Kidney (tissue), 14 donors: Measurements from ENCODE around the gene PGF. TPM values are rescaled to one million over a fixed set of nuclear protein-coding genes. Genes with fewer than 3 reads are reported as not detected.

Experiments
- DNase-seq, 5 donors: peaks; one replicate each; pipeline ENCODE4 v3.0.0-alpha.2; 2013 to 2020
- FAIRE-seq: peaks from 2 replicates; lab custom pipeline; 2012; peaks lifted over from hg19 to GRCh38; lab: Jason Lieb, UNC
- H3K27ac ChIP-seq, 2 donors: one replicate each; pipeline ENCODE4 v1.7.0; 2013; ENCODE audit warnings: low read depth in 2 of 2, low read length in 2 of 2, inconsistent platforms in 1 of 2
- H3K27me3 ChIP-seq: one replicate; pipeline ENCODE4 v1.7.1; 2013; ENCODE audit warnings: low read length, inconsistent platforms; ENCODE audit not compliant: control insufficient read depth, insufficient read depth
- H3K36me3 ChIP-seq, 3 donors: one replicate each; pipeline versions ENCODE4 v1.7.0 to v1.7.1; 2013; ENCODE audit warnings: low read length in 3 of 3, control low read depth in 1 of 3, inconsistent platforms in 1 of 3; ENCODE audit not compliant: insufficient read depth in 3 of 3, control insufficient read depth in 2 of 3
- H3K4me1 ChIP-seq, 3 donors: one replicate each; pipeline versions ENCODE4 v1.7.0 to v1.7.1; 2013; ENCODE audit warnings: low read length in 3 of 3, inconsistent platforms in 1 of 3, low read depth in 1 of 3; ENCODE audit not compliant: control insufficient read depth in 2 of 3, insufficient read depth in 2 of 3
- H3K4me3 ChIP-seq, 3 donors: one replicate each; pipeline versions ENCODE4 v1.7.0 to v1.8.1; 2013; ENCODE audit warnings: low read length in 3 of 3, control low read depth in 1 of 3, inconsistent platforms in 1 of 3
- H3K9ac ChIP-seq, 3 donors: one replicate each; pipeline versions ENCODE4 v1.7.0 to v1.7.1; 2013; ENCODE audit warnings: low read length in 3 of 3, control low read depth in 1 of 3, inconsistent platforms in 1 of 3
- H3K9me3 ChIP-seq, 3 donors: one replicate each; pipeline versions ENCODE4 v1.7.0 to v1.7.1; 2013; ENCODE audit warnings: low read length in 3 of 3, control low read depth in 1 of 3, inconsistent platforms in 1 of 3; ENCODE audit not compliant: control insufficient read depth in 2 of 3, insufficient read depth in 1 of 3
- intact Hi-C: fragments of 100-400 bp; cut with DNase I; formaldehyde crosslinking; loops from one replicate; pipeline ENCODE4 v1.11.1; 2022
- polyA plus RNA-seq: library from polyadenylated mRNA; stranded (reverse); fragments of 350-450 nt; fragmentation: Illumina TruSeq; extraction: RNeasy Lipid Tissue Mini Kit (QIAGEN cat#74804); gene quantifications from one replicate; pipeline ENCODE4 v1.2.3, GENCODE V29; 2014; ENCODE audit warnings: low read depth, low replicate concordance; ENCODE audit not compliant: insufficient read depth
- total RNA-seq: library from RNA; stranded (reverse); fragmentation: NEBNext Ultra II Directional; extraction: Animal tissue kit (Norgen Biotek cat#: 25700); gene quantifications from one replicate; pipeline ENCODE4 v1.2.1, GENCODE V29; 2021
- TF ChIP-seq, protein P1 (sequence below): IDR thresholded peaks from 3 replicates; pipeline ENCODE4 v1.5.1; 2012; ENCODE audit warnings: mild to moderate bottlenecking, moderate library complexity, borderline replicate concordance; ENCODE audit not compliant: insufficient read depth; ENCODE audit errors: extremely low read depth
- donor health status: control.
- donor health status: control.
- donor health status: control.
- donor health status: control.
- donor health status: control.
- donor health status: DM: yes; HTN: yes; CAD: no.
- donor health status: Normal renal cell carcinoma (clear cell type).

PGF gene
- total and polyA plus RNA-seq, 2 donors from 2014 or later, result 9.3 to 12.1 TPM

DNA sequence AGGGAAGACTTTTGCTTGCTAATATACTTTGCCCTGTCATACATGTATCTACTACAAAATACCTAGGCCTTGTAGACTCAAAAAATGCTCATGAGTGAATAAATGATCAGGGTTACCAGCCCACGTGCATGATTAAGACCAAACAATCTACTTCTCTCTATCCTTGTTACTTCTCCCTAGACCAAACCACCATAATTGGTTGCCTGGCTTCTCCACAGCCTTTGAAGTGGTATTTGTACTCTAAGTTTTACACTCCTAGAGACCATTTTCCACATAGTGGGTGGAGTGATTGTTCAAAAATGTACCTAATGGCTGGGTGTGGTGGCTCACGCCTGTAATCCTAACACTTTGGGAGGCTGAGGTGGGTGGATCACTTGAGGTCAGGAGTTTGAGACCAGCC lies 18.2 kb downstream of the PGF start:
- H3K9me3 ChIP-seq, result no peaks in the 10 kb centered on the region
- no peak overlapping the region for H3K9ac ChIP-seq
- H3K4me3 ChIP-seq, result no peak overlapping the region
- H3K4me1 ChIP-seq, result peaks cover 0 to 14% (median 0%) of the 10 kb centered on the region in 3 donors
- H3K27me3 ChIP-seq, result no peaks in the 10 kb centered on the region
- TF ChIP-seq, protein P1, sequence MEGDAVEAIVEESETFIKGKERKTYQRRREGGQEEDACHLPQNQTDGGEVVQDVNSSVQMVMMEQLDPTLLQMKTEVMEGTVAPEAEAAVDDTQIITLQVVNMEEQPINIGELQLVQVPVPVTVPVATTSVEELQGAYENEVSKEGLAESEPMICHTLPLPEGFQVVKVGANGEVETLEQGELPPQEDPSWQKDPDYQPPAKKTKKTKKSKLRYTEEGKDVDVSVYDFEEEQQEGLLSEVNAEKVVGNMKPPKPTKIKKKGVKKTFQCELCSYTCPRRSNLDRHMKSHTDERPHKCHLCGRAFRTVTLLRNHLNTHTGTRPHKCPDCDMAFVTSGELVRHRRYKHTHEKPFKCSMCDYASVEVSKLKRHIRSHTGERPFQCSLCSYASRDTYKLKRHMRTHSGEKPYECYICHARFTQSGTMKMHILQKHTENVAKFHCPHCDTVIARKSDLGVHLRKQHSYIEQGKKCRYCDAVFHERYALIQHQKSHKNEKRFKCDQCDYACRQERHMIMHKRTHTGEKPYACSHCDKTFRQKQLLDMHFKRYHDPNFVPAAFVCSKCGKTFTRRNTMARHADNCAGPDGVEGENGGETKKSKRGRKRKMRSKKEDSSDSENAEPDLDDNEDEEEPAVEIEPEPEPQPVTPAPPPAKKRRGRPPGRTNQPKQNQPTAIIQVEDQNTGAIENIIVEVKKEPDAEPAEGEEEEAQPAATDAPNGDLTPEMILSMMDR, result no peak
- intact Hi-C loops, result no loop called here
- no peak overlapping the region for H3K27ac ChIP-seq
- H3K36me3 ChIP-seq, result no peaks in the 10 kb centered on the region
- FAIRE-seq (no peak), DNase-seq (no peak)

DNA sequence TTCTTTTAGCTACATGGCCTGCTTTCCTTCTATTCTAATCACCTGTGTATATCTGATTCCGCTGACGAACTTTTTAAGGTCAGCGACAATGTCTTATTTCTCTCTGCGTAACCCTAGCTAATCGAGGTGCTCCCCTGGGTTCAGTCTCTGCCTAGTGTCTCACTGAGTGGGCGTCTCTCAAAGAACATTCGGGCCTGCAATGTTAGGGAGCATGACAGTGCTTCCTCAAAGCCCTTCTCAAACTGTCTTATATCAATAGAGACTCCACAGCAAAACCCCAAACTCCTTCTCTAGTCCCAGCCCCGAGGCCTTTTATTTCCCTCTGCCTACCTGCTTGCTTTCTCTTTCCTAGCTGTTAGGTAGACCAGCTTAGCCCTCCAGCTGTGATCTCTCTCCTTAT lies 18.7 kb downstream of the PGF start:
- H3K9me3 ChIP-seq, result no peaks in the 10 kb centered on the region
- no peak for DNase-seq
- H3K4me3 ChIP-seq, result no peak overlapping the region
- TF ChIP-seq, protein P1, result no peak
- H3K9ac ChIP-seq, result no peak overlapping the region
- H3K4me1 ChIP-seq, result peaks cover 0 to 12% (median 0%) of the 10 kb centered on the region in 3 donors
- H3K36me3 ChIP-seq, result no peaks in the 10 kb centered on the region
- FAIRE-seq, result no peak
- no peaks in the 10 kb centered on the region for H3K27me3 ChIP-seq
- intact Hi-C loops, result no loop called here
- H3K27ac ChIP-seq, result no peak overlapping the region

DNA sequence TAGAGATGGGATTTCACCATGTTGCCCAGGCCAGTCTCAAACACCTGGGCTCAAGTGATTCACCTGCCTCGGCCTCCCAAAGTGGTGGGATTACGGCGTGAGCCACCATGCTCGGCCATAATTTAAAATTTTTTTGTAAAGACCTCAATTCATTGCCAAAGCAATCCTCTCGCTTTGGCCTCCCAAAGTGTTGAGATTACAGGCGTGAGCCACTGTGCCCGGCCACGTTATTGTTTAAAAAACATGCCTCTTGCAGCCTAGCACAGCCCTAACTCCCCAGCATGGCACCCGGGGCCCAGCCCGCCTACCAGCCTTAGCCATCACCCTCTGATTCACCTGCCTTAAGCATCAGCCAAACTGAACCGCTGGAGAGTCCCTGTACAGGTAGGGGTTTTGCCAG lies 19.2 kb downstream of the PGF start:
- FAIRE-seq, result no peak
- H3K9ac ChIP-seq, result no peak overlapping the region
- no peaks in the 10 kb centered on the region for H3K9me3 ChIP-seq
- H3K4me3 ChIP-seq, result no peak overlapping the region
- H3K27me3 ChIP-seq, result no peaks in the 10 kb centered on the region
- H3K36me3 ChIP-seq, result no peaks in the 10 kb centered on the region
- intact Hi-C loops, result no loop called here
- peaks cover 0 to 7% (median 0%) of the 10 kb centered on the region in 3 donors for H3K4me1 ChIP-seq
- no peak overlapping the region for H3K27ac ChIP-seq
- peak in 1 of 5 donors; percentile 40 for DNase-seq
- TF ChIP-seq, protein P1, result no peak

- no peak overlapping the region for H3K27ac ChIP-seq
- FAIRE-seq, result no peak
Measured at GRCh38 chr14:74935360-74935680, 20.1 kb downstream of the PGF start.

More at GRCh38 chr14:74935360-74935680, 20.1 kb downstream of the PGF start:
- Histone ChIP-seq H3K36me3 (no peaks in the 10 kb centered on the region), H3K4me1 (peaks cover 0 to 4% (median 0%) of the 10 kb centered on the region in 3 donors), H3K9ac (no peak overlapping the region), H3K27me3 (no peaks in the 10 kb centered on the region), H3K9me3 (no peaks in the 10 kb centered on the region), H3K4me3 (no peak overlapping the region)
- TF ChIP-seq, protein P1, result no peak
- intact Hi-C loops, result no loop called here
- peak in 1 of 5 donors; percentile 43 for DNase-seq
